ENCODE results near the gene TMEM163.
"Not testable (repeated sequence)": the region's sequence is repeated elsewhere in the genome, so short reads cannot be mapped to it uniquely, and the experiment has no call there.

The TMEM163 gene

DNA sequence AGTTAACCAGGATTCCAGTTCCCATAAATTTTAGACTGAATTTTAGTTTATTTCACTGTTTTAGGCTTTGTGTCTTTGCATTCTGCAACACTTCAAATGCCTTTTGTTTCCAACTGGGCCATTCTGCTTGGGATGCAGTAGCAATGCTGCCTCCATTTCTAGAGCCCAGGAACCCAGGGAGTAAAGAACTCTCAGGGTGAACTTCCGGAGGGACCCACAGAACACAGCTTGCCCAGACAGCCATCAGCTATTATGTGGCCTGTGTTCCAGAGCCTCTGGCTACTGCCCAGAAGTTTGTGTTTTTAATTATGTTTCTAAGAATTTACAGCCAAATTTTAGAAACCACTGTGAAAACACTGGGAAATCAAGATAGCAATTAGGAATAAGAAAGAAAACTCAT is 145.1 kb downstream of the TMEM163 start:
- DNase-seq (ENCODE audit: low spot score): no peak
- TF ChIP-seq, protein P1, sequence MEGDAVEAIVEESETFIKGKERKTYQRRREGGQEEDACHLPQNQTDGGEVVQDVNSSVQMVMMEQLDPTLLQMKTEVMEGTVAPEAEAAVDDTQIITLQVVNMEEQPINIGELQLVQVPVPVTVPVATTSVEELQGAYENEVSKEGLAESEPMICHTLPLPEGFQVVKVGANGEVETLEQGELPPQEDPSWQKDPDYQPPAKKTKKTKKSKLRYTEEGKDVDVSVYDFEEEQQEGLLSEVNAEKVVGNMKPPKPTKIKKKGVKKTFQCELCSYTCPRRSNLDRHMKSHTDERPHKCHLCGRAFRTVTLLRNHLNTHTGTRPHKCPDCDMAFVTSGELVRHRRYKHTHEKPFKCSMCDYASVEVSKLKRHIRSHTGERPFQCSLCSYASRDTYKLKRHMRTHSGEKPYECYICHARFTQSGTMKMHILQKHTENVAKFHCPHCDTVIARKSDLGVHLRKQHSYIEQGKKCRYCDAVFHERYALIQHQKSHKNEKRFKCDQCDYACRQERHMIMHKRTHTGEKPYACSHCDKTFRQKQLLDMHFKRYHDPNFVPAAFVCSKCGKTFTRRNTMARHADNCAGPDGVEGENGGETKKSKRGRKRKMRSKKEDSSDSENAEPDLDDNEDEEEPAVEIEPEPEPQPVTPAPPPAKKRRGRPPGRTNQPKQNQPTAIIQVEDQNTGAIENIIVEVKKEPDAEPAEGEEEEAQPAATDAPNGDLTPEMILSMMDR (IDR thresholded peaks at IDR 0.05): no peak
- no peak overlapping the region for H3K27ac ChIP-seq
- H3K4me3 ChIP-seq: no peak overlapping the region

DNA sequence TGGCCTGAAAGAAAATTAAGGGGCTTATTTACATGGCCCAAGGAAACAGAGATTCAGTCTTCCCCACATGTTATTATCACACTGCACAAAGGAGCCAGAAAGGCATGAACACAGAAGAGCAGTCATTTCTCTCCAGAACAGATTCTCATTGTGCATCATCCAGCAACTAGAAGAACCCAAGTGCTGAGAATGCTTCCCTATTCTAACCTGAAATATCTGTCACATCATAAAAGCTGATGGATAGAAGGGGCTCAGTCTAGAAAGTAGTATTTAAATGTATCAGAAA is 145.8 kb downstream of the TMEM163 start:
- no peak overlapping the region for H3K4me3 ChIP-seq
- TF ChIP-seq, protein P1 (IDR thresholded peaks at IDR 0.05): no peak
- DNase-seq (ENCODE audit: low spot score): no peak
- no peak overlapping the region for H3K27ac ChIP-seq

DNA sequence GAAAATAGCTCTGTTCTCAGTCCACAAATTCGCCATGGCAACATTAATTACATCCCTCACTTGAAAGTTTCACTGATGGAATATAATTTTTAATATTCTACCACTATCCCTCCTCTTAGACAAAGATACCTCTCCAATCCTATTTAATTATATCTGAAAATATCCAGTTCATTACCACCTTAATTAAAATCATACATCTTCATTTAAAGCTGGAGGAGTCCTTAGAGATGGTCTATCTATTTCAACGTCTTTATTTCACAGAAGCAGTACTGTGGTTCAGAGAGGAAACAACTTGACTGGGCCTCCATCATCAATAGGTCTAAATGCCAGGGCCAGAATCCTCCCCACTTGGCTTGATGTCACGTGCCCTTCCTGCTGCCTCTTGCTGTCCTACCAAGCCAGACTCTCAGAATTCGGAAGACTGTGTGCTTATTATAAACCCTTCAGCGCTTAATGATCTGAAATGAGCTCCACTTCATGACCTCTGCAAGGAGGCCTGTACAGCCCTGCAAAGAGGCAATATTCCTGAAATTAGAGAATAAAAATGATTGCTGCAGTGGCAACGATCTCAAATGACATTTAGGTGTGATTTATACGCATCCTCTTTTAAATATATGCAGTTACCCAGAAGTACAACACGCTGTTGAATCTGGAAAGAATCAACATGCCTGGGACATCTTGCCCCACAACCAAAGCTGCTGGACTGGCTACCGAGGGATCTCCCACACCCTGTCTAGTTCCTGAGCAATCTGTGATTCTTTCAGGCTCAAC is 146.3 kb downstream of the TMEM163 start:
- no peak for DNase-seq (ENCODE audit: low spot score)
- Histone ChIP-seq H3K27ac (no peak overlapping the region), H3K4me3 (no peak overlapping the region)
- TF ChIP-seq, protein P1 (IDR thresholded peaks at IDR 0.05): no peak

DNA sequence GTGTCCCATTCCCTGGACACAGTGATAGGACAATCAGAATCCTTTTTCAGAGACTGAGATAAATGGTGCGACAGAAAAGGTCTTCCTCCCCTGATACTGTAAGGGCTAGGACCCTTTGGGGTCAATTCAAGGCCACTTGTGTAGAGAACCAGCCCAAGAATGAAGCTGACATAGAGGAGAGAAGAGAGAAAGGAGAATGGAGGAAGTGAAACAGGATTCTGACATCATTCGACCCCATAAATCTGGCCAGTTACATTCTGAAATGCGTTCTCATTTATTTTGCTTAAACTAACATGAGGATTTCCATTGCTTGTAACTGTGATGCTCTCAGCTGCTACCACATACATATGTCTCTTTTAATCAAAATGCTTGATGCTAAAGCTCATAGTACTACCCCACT is 148.1 kb downstream of the TMEM163 start:
- TF ChIP-seq, protein P1 (IDR thresholded peaks at IDR 0.05): no peak
- no peak overlapping the region for H3K4me3 ChIP-seq
- H3K27ac ChIP-seq: no peak overlapping the region
- DNase-seq (ENCODE audit: low spot score): no peak

DNA sequence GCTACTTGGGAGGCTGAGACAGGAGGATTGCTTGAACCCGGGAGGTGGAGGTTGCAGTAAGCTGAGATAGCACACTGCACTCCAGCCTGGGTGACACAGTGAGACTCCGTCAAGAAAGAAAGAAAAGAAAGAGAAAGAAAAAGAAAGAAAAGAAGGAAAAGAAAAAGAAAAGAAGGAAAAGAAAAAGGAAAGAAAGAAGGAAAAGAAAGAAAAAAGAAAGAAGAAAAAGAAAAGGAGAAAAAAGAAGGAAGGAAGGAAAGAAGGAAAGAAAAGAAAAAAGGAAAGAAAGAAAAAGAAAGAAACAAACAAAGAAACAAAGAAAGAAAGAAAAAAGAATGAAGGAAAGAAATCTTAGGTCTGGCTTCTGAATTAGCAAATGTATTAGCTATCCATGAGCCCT is 150.4 kb downstream of the TMEM163 start:
- H3K4me3 ChIP-seq: no peak overlapping the region
- no peak for DNase-seq (ENCODE audit: low spot score)
- TF ChIP-seq, protein P1 (IDR thresholded peaks at IDR 0.05): no peak
- H3K27ac ChIP-seq: no peak overlapping the region

DNA sequence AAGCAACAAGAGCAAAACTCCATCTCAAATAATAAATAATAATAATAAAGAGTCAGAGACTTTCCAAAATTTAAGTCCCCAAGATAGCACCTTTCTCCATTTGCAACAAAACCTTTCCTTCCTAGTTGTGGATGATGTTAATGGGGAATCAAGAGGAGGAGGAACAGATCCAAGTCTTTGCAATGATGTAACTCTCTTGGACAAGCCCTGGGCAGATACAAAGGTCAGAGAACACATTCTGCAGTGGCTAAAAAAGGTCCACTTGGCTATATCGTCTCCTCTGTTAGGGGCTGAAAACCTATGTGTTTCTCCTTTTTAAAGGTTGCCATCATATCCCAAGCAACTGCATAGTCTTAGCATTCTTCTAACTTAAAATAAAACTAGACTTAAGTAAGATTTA is 151.1 kb downstream of the TMEM163 start:
- H3K27ac ChIP-seq: no peak overlapping the region
- TF ChIP-seq, protein P1 (IDR thresholded peaks at IDR 0.05): no peak
- no peak for DNase-seq (ENCODE audit: low spot score)
- no peak overlapping the region for H3K4me3 ChIP-seq

DNA sequence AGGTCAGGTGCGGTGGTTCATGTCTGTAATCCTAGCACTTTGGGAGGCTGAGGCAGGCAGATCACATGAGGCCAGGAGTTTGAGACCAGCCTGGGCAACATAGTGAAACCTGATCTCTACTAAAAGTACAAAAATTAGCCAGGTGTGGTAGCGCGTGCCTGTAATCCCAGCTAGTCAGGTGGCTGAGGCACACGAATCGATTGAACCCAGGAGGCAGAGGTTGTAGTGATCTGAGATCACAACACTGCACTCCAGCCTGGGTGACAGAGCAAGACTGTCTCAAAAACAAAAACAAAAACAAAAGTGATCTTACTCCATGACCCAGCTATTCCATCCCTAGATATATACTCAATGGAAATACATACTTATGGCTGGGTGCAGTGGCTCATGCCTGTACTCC is 153.8 kb downstream of the TMEM163 start:
- not testable (repeated sequence) for H3K27ac ChIP-seq; DNase-seq (ENCODE audit: low spot score); H3K4me3 ChIP-seq
